ENCODE measurements around the gene ZNF746. TPM values are rescaled to one million over a fixed set of nuclear protein-coding genes. Genes with fewer than 3 reads are reported as not detected.
A peak's percentile ranks its signal among the peaks of the same experiment; 100 is the strongest.

The ZNF746 gene
- total RNA-seq, 2 experiments from 2014 or later, result 19.7 to 21.4 TPM

GRCh38 chr7:149468208-149468607 lies 29.4 kb downstream of the ZNF746 start:
- Mint-ChIP-seq H3K4me1 (ENCODE audit: low read depth) (no peaks in the 10 kb centered on the region), H3K27me3 (ENCODE audit: low read depth) (peaks cover 14% of the 10 kb centered on the region), H3K9me3 (ENCODE audit: insufficient read depth) (peaks cover 7% of the 10 kb centered on the region), H3K4me3 (no peak overlapping the region), H3K27ac (no peak overlapping the region), H3K36me3 (ENCODE audit: low read depth) (peaks cover 35% of the 10 kb centered on the region)
- POLR2A ChIA-PET, result interaction anchor here (0.7 kb wide), 1 partner anchor 207 kb away, joined by 3 read pairs; the partner anchor contains the start of gene ZNF783
- no peak for DNase-seq
- CTCF ChIA-PET, result interaction anchor here (2.0 kb wide), 1 partner anchor 45 kb away, joined by 5 read pairs; no protein-coding TSS in a partner anchor
- no peak for ATAC-seq

GRCh38 chr7:149467321-149467859 lies 30.2 kb downstream of the ZNF746 start:
- ATAC-seq (no peak), DNase-seq (no peak)
- Mint-ChIP-seq H3K4me1 (ENCODE audit: low read depth) (no peaks in the 10 kb centered on the region), H3K4me3 (no peak overlapping the region), H3K27me3 (ENCODE audit: low read depth) (peaks cover 15% of the 10 kb centered on the region), H3K27ac (no peak overlapping the region), H3K9me3 (ENCODE audit: insufficient read depth) (peaks cover 7% of the 10 kb centered on the region), H3K36me3 (ENCODE audit: low read depth) (peaks cover 27% of the 10 kb centered on the region)
- CTCF ChIA-PET, result interaction anchor here (2.0 kb wide), 1 partner anchor 44 kb away, joined by 5 read pairs; no protein-coding TSS in a partner anchor
- POLR2A ChIA-PET, result interaction anchor here (0.7 kb wide), 1 partner anchor 206 kb away, joined by 3 read pairs; the partner anchor contains the start of gene ZNF783

GRCh38 chr7:149466364-149466763 lies 31.2 kb downstream of the ZNF746 start:
- POLR2A ChIA-PET, result no interaction called here
- peaks cover 17% of the 10 kb centered on the region for H3K36me3 Mint-ChIP-seq (ENCODE audit: low read depth)
- no peak for ATAC-seq
- H3K27me3 Mint-ChIP-seq (ENCODE audit: low read depth), result peaks cover 20% of the 10 kb centered on the region
- no peak overlapping the region for H3K4me3 Mint-ChIP-seq
- DNase-seq, result no peak
- H3K4me1 Mint-ChIP-seq (ENCODE audit: low read depth), result peaks cover under 1% of the 10 kb centered on the region
- H3K9me3 Mint-ChIP-seq (ENCODE audit: insufficient read depth), result peaks cover 7% of the 10 kb centered on the region
- CTCF ChIA-PET, result interaction anchor here (2.0 kb wide), 1 partner anchor 43 kb away, joined by 5 read pairs; no protein-coding TSS in a partner anchor
- no peak overlapping the region for H3K27ac Mint-ChIP-seq

- CTCF ChIA-PET, result no interaction called here
- Mint-ChIP-seq H3K4me3 (no peak overlapping the region), H3K36me3 (ENCODE audit: low read depth) (peaks cover 6% of the 10 kb centered on the region), H3K27ac (no peak overlapping the region), H3K9me3 (ENCODE audit: insufficient read depth) (peaks cover 7% of the 10 kb centered on the region), H3K27me3 (ENCODE audit: low read depth) (peaks cover 23% of the 10 kb centered on the region), H3K4me1 (ENCODE audit: low read depth) (peaks cover 13% of the 10 kb centered on the region)
- POLR2A ChIA-PET, result interaction anchor here (0.6 kb wide), 1 partner anchor 137 kb away, joined by 3 read pairs; no protein-coding TSS in a partner anchor
- ATAC-seq (no peak), DNase-seq (no peak)
Observed at GRCh38 chr7:149463500-149464161, 34.0 kb downstream of the ZNF746 start.

GRCh38 chr7:149462101-149462520 lies 35.5 kb downstream of the ZNF746 start:
- peaks cover 7% of the 10 kb centered on the region for H3K9me3 Mint-ChIP-seq (ENCODE audit: insufficient read depth)
- peaks cover 23% of the 10 kb centered on the region for H3K4me1 Mint-ChIP-seq (ENCODE audit: low read depth)
- ATAC-seq, result no peak
- CTCF ChIA-PET, result interaction anchor here (2.0 to 4.0 kb wide), 3 partner anchors 33 to 200 kb away, joined by 7 to 13 read pairs (median 9); partner anchors contain the start of gene ZNF783
- peaks cover 6% of the 10 kb centered on the region for H3K36me3 Mint-ChIP-seq (ENCODE audit: low read depth)
- H3K27ac Mint-ChIP-seq, result no peak overlapping the region
- no peak for DNase-seq
- H3K4me3 Mint-ChIP-seq, result no peak overlapping the region
- peaks cover 23% of the 10 kb centered on the region for H3K27me3 Mint-ChIP-seq (ENCODE audit: low read depth)
- POLR2A ChIA-PET, result interaction anchor here (1.5 kb wide), 1 partner anchor 160 kb away, joined by 5 read pairs; no protein-coding TSS in a partner anchor

- peak within 1 kb of the TSS; percentile 80 for H3K27ac Mint-ChIP-seq
- H3K4me3 Mint-ChIP-seq, result peak within 1 kb of the TSS; percentile 82
- CTCF ChIA-PET, result interaction anchor here (0.6 to 4.0 kb wide), 18 partner anchors 10 to 199 kb away, joined by 3 to 14 read pairs (median 4); partner anchors contain the start of gene ZNF783
- POLR2A ChIA-PET, result interaction anchor here (0.6 to 1.8 kb wide), 8 partner anchors 15 to 411 kb away, joined by 3 to 6 read pairs (median 4); partner anchors contain the start of gene ZNF783
- ATAC-seq (peak; percentile 98), DNase-seq (peak; percentile 89)
- H3K27me3 Mint-ChIP-seq (ENCODE audit: low read depth), result peaks cover 18% of the 10 kb centered on the region
- peaks cover 23% of the 10 kb centered on the region for H3K4me1 Mint-ChIP-seq (ENCODE audit: low read depth)
- H3K36me3 Mint-ChIP-seq (ENCODE audit: low read depth), result peaks cover 5% of the 10 kb centered on the region
- no peaks in the 10 kb centered on the region for H3K9me3 Mint-ChIP-seq (ENCODE audit: insufficient read depth)
Observed at GRCh38 chr7:149460493-149461277, 36.9 kb downstream of the ZNF746 start, which contains the start of gene ZNF777. ZNF777 (minus strand) TSS chr7:149461062; CDS start chr7:149456022, 5,040 bp downstream.

GRCh38 chr7:149459540-149460452 lies 37.8 kb downstream of the ZNF746 start:
- Mint-ChIP-seq H3K9me3 (ENCODE audit: insufficient read depth) (no peaks in the 10 kb centered on the region), H3K36me3 (ENCODE audit: low read depth) (peaks cover 11% of the 10 kb centered on the region), H3K27ac (no peak overlapping the region), H3K27me3 (ENCODE audit: low read depth) (peaks cover 18% of the 10 kb centered on the region), H3K4me3 (peak overlapping the region; percentile 54), H3K4me1 (ENCODE audit: low read depth) (peaks cover 23% of the 10 kb centered on the region)
- POLR2A ChIA-PET, result interaction anchor here (0.6 to 1.8 kb wide), 8 partner anchors 16 to 412 kb away, joined by 3 to 6 read pairs (median 4); partner anchors contain the start of gene ZNF783
- CTCF ChIA-PET, result interaction anchor here (0.6 to 4.0 kb wide), 21 partner anchors 9 to 198 kb away, joined by 3 to 14 read pairs (median 4); partner anchors contain the start of gene ZNF783
- DNase-seq (no peak), ATAC-seq (peak; percentile 54)

- DNase-seq (no peak), ATAC-seq (no peak)
- peak overlapping the region; percentile 71 for H3K4me3 Mint-ChIP-seq
- H3K4me1 Mint-ChIP-seq (ENCODE audit: low read depth), result peaks cover 23% of the 10 kb centered on the region
- H3K36me3 Mint-ChIP-seq (ENCODE audit: low read depth), result peaks cover 15% of the 10 kb centered on the region
- peaks cover 13% of the 10 kb centered on the region for H3K27me3 Mint-ChIP-seq (ENCODE audit: low read depth)
- ChIA-PET POLR2A (interaction anchor here (1.4 to 1.7 kb wide), 2 partner anchors 36 to 37 kb away, joined by 3 to 5 read pairs; no protein-coding TSS in a partner anchor), CTCF (interaction anchor here (0.9 to 4.0 kb wide), 5 partner anchors 18 to 166 kb away, joined by 3 to 13 read pairs (median 5); no protein-coding TSS in a partner anchor)
- peak overlapping the region; percentile 46 for H3K27ac Mint-ChIP-seq
- H3K9me3 Mint-ChIP-seq (ENCODE audit: insufficient read depth), result no peaks in the 10 kb centered on the region
Observed at GRCh38 chr7:149459201-149459539, 38.4 kb downstream of the ZNF746 start.

- peaks cover 20% of the 10 kb centered on the region for H3K36me3 Mint-ChIP-seq (ENCODE audit: low read depth)
- peak overlapping the region; percentile 12 for H3K27ac Mint-ChIP-seq
- H3K4me3 Mint-ChIP-seq, result peak overlapping the region; percentile 71
- ATAC-seq, result no peak
- no peaks in the 10 kb centered on the region for H3K9me3 Mint-ChIP-seq (ENCODE audit: insufficient read depth)
- H3K27me3 Mint-ChIP-seq (ENCODE audit: low read depth), result peaks cover 8% of the 10 kb centered on the region
- CTCF ChIA-PET, result interaction anchor here (1.0 to 4.0 kb wide), 6 partner anchors 17 to 425 kb away, joined by 3 to 13 read pairs (median 5); partner anchors contain the start of gene ZNF783
- DNase-seq, result no peak
- H3K4me1 Mint-ChIP-seq (ENCODE audit: low read depth), result peaks cover 23% of the 10 kb centered on the region
- POLR2A ChIA-PET, result no interaction called here
Observed at GRCh38 chr7:149458235-149458634, 39.4 kb downstream of the ZNF746 start.

GRCh38 chr7:149457766-149458165 lies 39.8 kb downstream of the ZNF746 start:
- Mint-ChIP-seq H3K4me1 (ENCODE audit: low read depth) (peaks cover 23% of the 10 kb centered on the region), H3K36me3 (ENCODE audit: low read depth) (peaks cover 22% of the 10 kb centered on the region), H3K27ac (no peak overlapping the region), H3K4me3 (no peak overlapping the region), H3K9me3 (ENCODE audit: insufficient read depth) (no peaks in the 10 kb centered on the region), H3K27me3 (ENCODE audit: low read depth) (peaks cover 8% of the 10 kb centered on the region)
- ChIA-PET CTCF (interaction anchor here (1.0 to 1.9 kb wide), 4 partner anchors 17 to 425 kb away, joined by 3 to 5 read pairs (median 5); partner anchors contain the start of gene ZNF783), POLR2A (no interaction called here)
- DNase-seq, result no peak
- no peak for ATAC-seq
